B cell (primary cell): ENCODE data around the gene RBM39. TPM values are rescaled to one million over a fixed set of nuclear protein-coding genes. Genes with fewer than 3 reads are reported as not detected.

Source experiments
- ATAC-seq: fragments of 200-7000 bp; cut with Tn5 transposase; one replicate; pipeline ENCODE4 v1.10.0; 2021; ENCODE audit warnings: low read depth, mild to moderate bottlenecking, moderate number of reproducible peaks, moderate library complexity
- CTCF ChIA-PET: fragments of 350-600 bp; sonication (Branson Sonifier 250); formaldehyde crosslinking; loops from one replicate; lab custom pipeline; 2021; ENCODE audit warnings: antibody characterized with exemption, inconsistent platforms; lab: Charles Lee
- POLR2A ChIA-PET: fragments of 350-600 bp; sonication (Branson Sonifier 250); formaldehyde crosslinking; loops from one replicate; lab custom pipeline; 2021; ENCODE audit warnings: antibody characterized with exemption; lab: Charles Lee
- DNase-seq: peaks from one replicate; pipeline ENCODE4 v3.0.0; 2013
- H2AFZ ChIP-seq: 2 replicates; pipeline ENCODE4 v1.6.1; 2012; ENCODE audit warnings: mild to moderate bottlenecking, low read depth, low read length; ENCODE audit not compliant: insufficient read depth, poor library complexity, severe bottlenecking
- H3K27ac ChIP-seq, 2 donors: 1 replicate in 1 of 2; 2 replicates in 1 of 2; pipeline ENCODE4 v1.5.1; 2012 to 2013; ENCODE audit warnings: low read length in 2 of 2, mild to moderate bottlenecking in 2 of 2, moderate library complexity in 1 of 2
- H3K27me3 ChIP-seq, 4 experiments: fragments of 200-600 bp in 1 of 4; sonication (generic) in 1 of 4; replicated peaks in 1 of 4; 1 replicate in 2 of 4; 2 replicates in 2 of 4; pipeline versions ENCODE4 v1.6.1 to v1.7.0; 2013 to 2016; ENCODE audit warnings: low read length in 3 of 4, mild to moderate bottlenecking in 2 of 4, mixed read lengths in 1 of 4, moderate library complexity in 1 of 4; ENCODE audit not compliant: insufficient read depth in 4 of 4, control insufficient read depth in 3 of 4; ENCODE audit errors: control extremely low read depth in 1 of 4
- H3K36me3 ChIP-seq, 2 experiments: replicated peaks in 1 of 2; 1 replicate in 1 of 2; 2 replicates in 1 of 2; pipeline versions ENCODE4 v1.6.1 to v1.7.1; 2013; ENCODE audit warnings: low read length in 1 of 2; ENCODE audit not compliant: insufficient read depth in 2 of 2, control insufficient read depth in 1 of 2; ENCODE audit errors: control extremely low read depth in 1 of 2, extremely low read depth in 1 of 2
- H3K4me1 ChIP-seq, 2 donors: fragments of 200-600 bp in 1 of 2; sonication (generic) in 1 of 2; 1 replicate in 1 of 2; 2 replicates in 1 of 2; pipeline versions ENCODE4 v1.5.1 to v1.6.1; 2013 to 2017; ENCODE audit warnings: low read length in 2 of 2; ENCODE audit not compliant: control insufficient read depth in 2 of 2, insufficient read depth in 2 of 2
- H3K4me2 ChIP-seq: replicated peaks from 2 replicates; pipeline ENCODE3; 2012; ENCODE audit warnings: mild to moderate bottlenecking, low read depth, low read length; ENCODE audit not compliant: poor library complexity, severe bottlenecking
- H3K4me3 ChIP-seq, 5 experiments: fragments of 200-600 bp in 1 of 5; sonication (generic) in 1 of 5; 1 replicate in 3 of 5; 2 replicates in 2 of 5; pipeline versions ENCODE4 v1.5.1 to v1.7.0; 2011 to 2016; ENCODE audit warnings: low read length in 4 of 5, mild to moderate bottlenecking in 4 of 5, low read depth in 2 of 5, control low read depth in 1 of 5, moderate library complexity in 1 of 5; ENCODE audit not compliant: insufficient read depth in 1 of 5; ENCODE audit errors: control extremely low read depth in 1 of 5, extremely low read depth in 1 of 5
- H3K79me2 ChIP-seq: fragments of 200-600 bp; sonication (generic); one replicate; pipeline ENCODE4 v1.6.0; 2016; ENCODE audit warnings: low read length; ENCODE audit not compliant: control insufficient read depth, insufficient read depth
- H3K9ac ChIP-seq: fragments of 200-600 bp; sonication (generic); 2 replicates; pipeline ENCODE4 v1.6.1; 2017; ENCODE audit warnings: mild to moderate bottlenecking, low read length, moderate library complexity
- H3K9me3 ChIP-seq, 3 donors: one replicate each; pipeline versions ENCODE4 v1.6.1 to v1.7.1; 2013; ENCODE audit warnings: low read length in 2 of 3; ENCODE audit not compliant: control insufficient read depth in 2 of 3, insufficient read depth in 1 of 3; ENCODE audit errors: control extremely low read depth in 1 of 3
- H4K20me1 ChIP-seq: 2 replicates; pipeline ENCODE4 v1.6.0; 2012; ENCODE audit warnings: mild to moderate bottlenecking, low read length; ENCODE audit not compliant: insufficient read depth, control insufficient read depth, poor library complexity, severe bottlenecking
- H3K27ac Mint-ChIP-seq: one replicate; pipeline ENCODE4 v1.8.0; 2021; ENCODE audit warnings: mixed read lengths
- H3K27me3 Mint-ChIP-seq: one replicate; pipeline ENCODE4 v1.8.0; 2021; ENCODE audit warnings: mixed read lengths
- H3K4me1 Mint-ChIP-seq: one replicate; pipeline ENCODE4 v1.8.0; 2021; ENCODE audit warnings: mixed read lengths
- H3K4me3 Mint-ChIP-seq: one replicate; pipeline ENCODE4 v1.8.0; 2021; ENCODE audit warnings: mixed read lengths
- H3K9me3 Mint-ChIP-seq: one replicate; pipeline ENCODE4 v1.8.0; 2022; ENCODE audit warnings: mixed read lengths; ENCODE audit not compliant: insufficient read depth
- EZH2 ChIP-seq: IDR thresholded peaks from 2 replicates; pipeline ENCODE4 v1.6.1; 2012; ENCODE audit warnings: borderline replicate concordance, low read depth, mild to moderate bottlenecking, moderate library complexity, low read length; ENCODE audit not compliant: insufficient read depth, poor library complexity, severe bottlenecking
- WGBS: methylation state at CpG from one replicate; pipeline ENCODE4 v1.1.5; 2013; ENCODE audit warnings: missing lambda C conversion rate; ENCODE audit not compliant: insufficient coverage; 5-methylcytosine and 5-hydroxymethylcytosine counted together
- intact Hi-C: fragments of 100-400 bp; cut with micrococcal nuclease; formaldehyde crosslinking; loops from one replicate; pipeline ENCODE4 v1.10.0; 2022
- polyA plus RNA-seq: library from polyadenylated mRNA; depleted of rRNA; stranded (reverse); fragments of >200 nt; gene quantifications from 2 replicates; pipeline ENCODE4 v1.2.3, GENCODE V29; 2012
- total RNA-seq, 2 donors: library from RNA; stranded (reverse); fragments of 120-200 nt in 1 of 2; gene quantifications; 1 replicate in 1 of 2; 2 replicates in 1 of 2; pipeline versions ENCODE4 v1.2.3 to v1.2.4, GENCODE V29; 2013 to 2022
- TF ChIP-seq, protein P1 (sequence below): fragments of 200-600 bp; IDR thresholded peaks from one replicate; pipeline ENCODE4 v1.8.0; 2022; ENCODE audit warnings: antibody characterized with exemption, mild to moderate bottlenecking

The RBM39 gene
- total and polyA plus RNA-seq, 2 donors (not counting 1 experiment from before 2014, with no cell fraction given), result 217 to 689 TPM

DNA sequence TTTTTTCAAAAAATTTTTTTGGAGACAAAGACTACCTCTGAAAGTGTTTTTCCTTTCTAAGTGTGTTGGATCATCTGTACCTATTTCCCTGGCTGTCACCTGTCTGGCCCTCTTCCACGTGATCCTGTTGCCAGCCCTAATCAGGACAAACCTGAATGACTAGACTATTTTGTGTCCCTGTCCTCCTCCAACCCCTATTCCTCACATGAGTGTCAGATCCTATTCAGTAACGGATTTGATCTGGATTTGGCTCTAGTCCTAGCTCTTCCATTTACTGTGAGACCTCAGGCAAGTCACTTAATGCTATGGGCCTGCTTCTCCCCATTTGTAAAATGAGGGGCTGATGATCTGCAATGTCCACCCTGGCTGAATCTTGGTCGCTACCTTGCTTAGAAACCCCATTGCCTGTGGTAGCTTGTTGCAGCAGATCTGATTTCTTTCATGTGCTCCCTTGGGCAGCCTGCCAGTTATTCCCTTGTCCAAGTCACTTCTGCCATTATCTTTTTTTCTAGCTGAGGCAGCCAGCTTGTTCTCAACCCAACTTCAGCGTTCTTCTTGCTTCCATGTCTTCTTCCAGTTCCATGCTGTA lies 34.5 kb upstream of the RBM39 start:
- no peaks in the 10 kb centered on the region for H3K27me3 ChIP-seq
- H4K20me1 ChIP-seq, result peaks cover 3% of the 10 kb centered on the region
- H3K27ac Mint-ChIP-seq, result peak overlapping the region; percentile 70
- no peak overlapping the region for H3K4me3 ChIP-seq
- 98% methylated on average over 3 of the region's 4 CpGs for WGBS
- peak overlapping the region; percentile 22 for H3K4me2 ChIP-seq
- ATAC-seq, result no peak
- H3K27ac ChIP-seq, result peak overlapping the region; percentile 9 to 71
- no peak overlapping the region for H2AFZ ChIP-seq
- peaks cover 57% of the 10 kb centered on the region for H3K4me1 Mint-ChIP-seq
- POLR2A ChIA-PET, result interaction anchor here (0.5 to 2.5 kb wide), 3 partner anchors 33 to 68 kb away, joined by 3 to 11 read pairs (median 3); partner anchors contain the start of gene RBM39
- H3K9ac ChIP-seq, result no peak overlapping the region
- DNase-seq, result no peak
- no peaks in the 10 kb centered on the region for H3K27me3 Mint-ChIP-seq
- no peaks in the 10 kb centered on the region for H3K9me3 ChIP-seq
- peaks cover 45 to 51% of the 10 kb centered on the region in 2 donors for H3K4me1 ChIP-seq
- intact Hi-C loops, result loop anchor here (10.0 kb wide), 1 partner anchor 52 kb away; no protein-coding TSS in a partner anchor
- TF ChIP-seq, protein P1, sequence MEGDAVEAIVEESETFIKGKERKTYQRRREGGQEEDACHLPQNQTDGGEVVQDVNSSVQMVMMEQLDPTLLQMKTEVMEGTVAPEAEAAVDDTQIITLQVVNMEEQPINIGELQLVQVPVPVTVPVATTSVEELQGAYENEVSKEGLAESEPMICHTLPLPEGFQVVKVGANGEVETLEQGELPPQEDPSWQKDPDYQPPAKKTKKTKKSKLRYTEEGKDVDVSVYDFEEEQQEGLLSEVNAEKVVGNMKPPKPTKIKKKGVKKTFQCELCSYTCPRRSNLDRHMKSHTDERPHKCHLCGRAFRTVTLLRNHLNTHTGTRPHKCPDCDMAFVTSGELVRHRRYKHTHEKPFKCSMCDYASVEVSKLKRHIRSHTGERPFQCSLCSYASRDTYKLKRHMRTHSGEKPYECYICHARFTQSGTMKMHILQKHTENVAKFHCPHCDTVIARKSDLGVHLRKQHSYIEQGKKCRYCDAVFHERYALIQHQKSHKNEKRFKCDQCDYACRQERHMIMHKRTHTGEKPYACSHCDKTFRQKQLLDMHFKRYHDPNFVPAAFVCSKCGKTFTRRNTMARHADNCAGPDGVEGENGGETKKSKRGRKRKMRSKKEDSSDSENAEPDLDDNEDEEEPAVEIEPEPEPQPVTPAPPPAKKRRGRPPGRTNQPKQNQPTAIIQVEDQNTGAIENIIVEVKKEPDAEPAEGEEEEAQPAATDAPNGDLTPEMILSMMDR, result no peak
- no peak for TF ChIP-seq EZH2
- peaks cover 3 to 26% of the 10 kb centered on the region in 2 experiments for H3K36me3 ChIP-seq
- H3K9me3 Mint-ChIP-seq, result no peaks in the 10 kb centered on the region
- peak overlapping the region; percentile 24 for H3K4me3 Mint-ChIP-seq
- CTCF ChIA-PET, result interaction anchor here (1.2 kb wide), 1 partner anchor 34 kb away, joined by 4 read pairs; the partner anchor contains the start of gene RBM39
- H3K79me2 ChIP-seq, result peaks cover 94% of the 10 kb centered on the region

DNA sequence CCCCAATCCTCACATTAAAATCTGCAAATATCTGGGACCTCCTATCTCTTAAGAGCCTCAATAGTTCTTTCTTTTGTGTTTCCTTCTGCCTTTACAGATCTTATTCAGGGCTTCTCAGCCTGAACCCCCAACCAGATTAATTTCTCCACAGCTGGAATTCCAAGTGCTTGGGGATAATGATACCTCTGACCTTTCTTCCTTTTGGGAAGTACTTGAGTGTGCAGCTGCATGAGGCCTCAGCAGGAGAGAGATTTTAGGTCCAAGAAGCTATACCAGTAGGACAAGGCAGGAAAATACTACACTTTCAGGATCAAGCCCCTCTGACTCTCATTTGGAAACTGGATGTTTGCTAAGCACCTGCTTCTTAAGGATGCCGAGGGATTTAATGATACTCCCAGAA lies 32.3 kb upstream of the RBM39 start:
- H3K27ac ChIP-seq, result peak overlapping the region in 1 of 2 donors; percentile 99

More for the DNA sequence above, 32.3 kb upstream of the RBM39 start:
- no peak for TF ChIP-seq EZH2
- TF ChIP-seq, protein P1, result no peak
- Histone ChIP-seq H3K9me3 (no peaks in the 10 kb centered on the region), H3K27me3 (no peaks in the 10 kb centered on the region), H3K4me3 (no peak overlapping the region), H3K79me2 (peaks cover 92% of the 10 kb centered on the region), H3K4me1 (peaks cover 63 to 73% of the 10 kb centered on the region in 2 donors), H2AFZ (no peak overlapping the region), H3K4me2 (peak overlapping the region; percentile 14), H3K36me3 (peaks cover 3 to 18% of the 10 kb centered on the region in 2 experiments), H3K9ac (no peak overlapping the region), H4K20me1 (no peaks in the 10 kb centered on the region)
- DNase-seq (no peak), ATAC-seq (no peak)
- H3K4me3 Mint-ChIP-seq, result peak overlapping the region; percentile 86
- no peaks in the 10 kb centered on the region for H3K9me3 Mint-ChIP-seq
- peak overlapping the region; percentile 90 for H3K27ac Mint-ChIP-seq
- peaks cover 63% of the 10 kb centered on the region for H3K4me1 Mint-ChIP-seq
- POLR2A ChIA-PET, result interaction anchor here (2.5 kb wide), 1 partner anchor 32 kb away, joined by 11 read pairs; the partner anchor contains the start of gene RBM39
- intact Hi-C loops, result loop anchor here (5.0 to 10.0 kb wide), 2 partner anchors 50 to 232 kb away; partner anchors contain the start of gene ERGIC3
- no peaks in the 10 kb centered on the region for H3K27me3 Mint-ChIP-seq
- WGBS, result 100% methylated on average over 1 of the region's 1 CpG
- CTCF ChIA-PET, result interaction anchor here (1.0 kb wide), 1 partner anchor 32 kb away, joined by 4 read pairs; the partner anchor contains the start of gene RBM39
